B cell (primary cell): ENCODE measurements around the gene MRPL14.

ENCODE experiments used
- EZH2 ChIP-seq: IDR thresholded peaks from 2 replicates; pipeline ENCODE4 v1.6.1; 2012; ENCODE audit warnings: borderline replicate concordance, low read depth, mild to moderate bottlenecking, moderate library complexity, low read length; ENCODE audit not compliant: insufficient read depth, poor library complexity, severe bottlenecking
- TF ChIP-seq, protein P1 (sequence below): fragments of 200-600 bp; IDR thresholded peaks from one replicate; pipeline ENCODE4 v1.8.0; 2022; ENCODE audit warnings: antibody characterized with exemption, mild to moderate bottlenecking

DNA sequence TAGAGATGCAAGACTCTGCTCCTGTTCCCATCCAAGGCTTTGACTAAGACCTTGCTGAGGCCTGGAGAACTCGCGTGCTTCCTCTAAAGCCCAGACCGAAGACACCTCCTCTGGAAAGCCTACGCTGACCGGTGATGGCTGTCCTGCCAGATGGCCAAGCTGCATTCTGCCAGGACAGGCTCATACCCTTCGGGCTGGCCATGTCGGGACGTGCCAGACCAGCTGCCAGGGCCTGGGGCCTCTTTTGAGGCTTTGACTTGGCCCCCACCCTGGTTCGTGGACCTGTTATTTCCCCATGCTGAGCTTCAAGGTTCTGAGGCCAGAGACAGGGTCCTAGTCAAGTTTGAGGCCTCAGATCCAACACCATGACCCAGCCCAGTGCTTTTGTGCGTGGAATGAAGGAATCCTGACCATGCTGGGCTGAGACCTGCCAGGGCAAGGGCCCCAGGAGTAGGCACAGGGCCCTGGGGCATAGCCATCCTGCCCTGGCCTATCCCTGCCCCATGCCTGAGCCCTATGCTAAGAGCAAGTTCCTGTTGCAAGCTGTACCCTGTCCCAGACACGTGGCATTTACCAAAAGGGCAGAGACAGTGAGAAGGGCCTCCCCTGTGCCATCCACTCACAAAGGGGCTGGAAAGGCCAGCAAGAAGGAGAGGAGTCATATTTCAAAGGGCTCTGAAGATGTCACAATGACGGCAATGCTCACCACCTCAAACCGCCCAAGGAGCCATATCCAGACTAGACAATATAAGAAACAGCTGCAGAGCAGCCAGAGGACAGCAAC is 42.8 kb downstream of the MRPL14 start:
- TF ChIP-seq, protein P1, sequence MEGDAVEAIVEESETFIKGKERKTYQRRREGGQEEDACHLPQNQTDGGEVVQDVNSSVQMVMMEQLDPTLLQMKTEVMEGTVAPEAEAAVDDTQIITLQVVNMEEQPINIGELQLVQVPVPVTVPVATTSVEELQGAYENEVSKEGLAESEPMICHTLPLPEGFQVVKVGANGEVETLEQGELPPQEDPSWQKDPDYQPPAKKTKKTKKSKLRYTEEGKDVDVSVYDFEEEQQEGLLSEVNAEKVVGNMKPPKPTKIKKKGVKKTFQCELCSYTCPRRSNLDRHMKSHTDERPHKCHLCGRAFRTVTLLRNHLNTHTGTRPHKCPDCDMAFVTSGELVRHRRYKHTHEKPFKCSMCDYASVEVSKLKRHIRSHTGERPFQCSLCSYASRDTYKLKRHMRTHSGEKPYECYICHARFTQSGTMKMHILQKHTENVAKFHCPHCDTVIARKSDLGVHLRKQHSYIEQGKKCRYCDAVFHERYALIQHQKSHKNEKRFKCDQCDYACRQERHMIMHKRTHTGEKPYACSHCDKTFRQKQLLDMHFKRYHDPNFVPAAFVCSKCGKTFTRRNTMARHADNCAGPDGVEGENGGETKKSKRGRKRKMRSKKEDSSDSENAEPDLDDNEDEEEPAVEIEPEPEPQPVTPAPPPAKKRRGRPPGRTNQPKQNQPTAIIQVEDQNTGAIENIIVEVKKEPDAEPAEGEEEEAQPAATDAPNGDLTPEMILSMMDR, result no peak
- TF ChIP-seq EZH2, result no peak
